Stimulated activated naive CD4-positive, alpha-beta T cell treated with Interleukin-2 at 50 U/mL for 16 hours (primary cell): ENCODE results near the gene PRKACB.
"Not testable (repeated sequence)": the region's sequence is repeated elsewhere in the genome, so short reads cannot be mapped to it uniquely, and the experiment has no call there.

Experiments
- DNase-seq: peaks from one replicate; lab custom pipeline; 2025; lab: John Stamatoyannopoulos, UW

PRKACB gene

DNA sequence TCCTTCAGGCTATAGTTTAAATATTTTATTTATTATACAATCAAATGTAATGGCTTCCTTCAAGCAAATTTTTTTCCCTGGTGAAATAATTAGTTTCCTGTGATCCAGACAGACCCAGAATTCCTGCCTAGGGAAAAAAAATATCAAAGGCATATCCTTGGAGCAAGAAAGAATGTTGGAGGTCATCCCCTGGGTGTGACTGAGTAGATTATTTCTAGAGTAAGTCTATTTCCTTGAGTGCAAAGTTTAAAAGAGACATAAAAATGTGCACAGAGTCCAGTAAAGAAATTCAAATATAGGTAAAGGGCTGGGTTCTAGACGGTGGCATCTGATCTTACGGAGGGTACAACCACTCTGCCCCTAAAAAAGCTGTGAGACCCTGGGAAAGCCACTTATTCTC is 125.2 kb downstream of the PRKACB start:
- no peak for DNase-seq

- no peak for DNase-seq
These were observed 127.5 kb downstream of the PRKACB start for GRCh38 chr1:84271441-84272151.

DNA sequence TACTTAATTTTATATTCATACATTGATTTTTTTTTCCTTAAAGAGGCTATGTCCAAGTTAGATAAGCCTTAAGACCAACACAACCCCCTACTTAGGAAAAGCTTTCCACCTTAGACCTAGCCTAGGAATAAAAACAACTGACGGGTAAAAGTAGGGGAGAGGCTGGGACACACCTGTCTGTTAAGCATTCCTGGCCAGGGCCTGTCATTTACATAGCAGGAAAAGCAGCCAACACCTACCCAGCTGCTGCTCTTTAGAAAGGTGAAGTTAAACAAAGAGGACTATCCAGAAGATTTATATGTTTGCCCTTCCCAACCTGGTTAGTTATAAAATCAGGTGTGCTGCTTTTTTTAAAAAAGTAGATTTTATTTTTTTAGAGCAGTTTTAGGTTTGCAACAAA is 128.3 kb downstream of the PRKACB start:
- DNase-seq: no peak

DNA sequence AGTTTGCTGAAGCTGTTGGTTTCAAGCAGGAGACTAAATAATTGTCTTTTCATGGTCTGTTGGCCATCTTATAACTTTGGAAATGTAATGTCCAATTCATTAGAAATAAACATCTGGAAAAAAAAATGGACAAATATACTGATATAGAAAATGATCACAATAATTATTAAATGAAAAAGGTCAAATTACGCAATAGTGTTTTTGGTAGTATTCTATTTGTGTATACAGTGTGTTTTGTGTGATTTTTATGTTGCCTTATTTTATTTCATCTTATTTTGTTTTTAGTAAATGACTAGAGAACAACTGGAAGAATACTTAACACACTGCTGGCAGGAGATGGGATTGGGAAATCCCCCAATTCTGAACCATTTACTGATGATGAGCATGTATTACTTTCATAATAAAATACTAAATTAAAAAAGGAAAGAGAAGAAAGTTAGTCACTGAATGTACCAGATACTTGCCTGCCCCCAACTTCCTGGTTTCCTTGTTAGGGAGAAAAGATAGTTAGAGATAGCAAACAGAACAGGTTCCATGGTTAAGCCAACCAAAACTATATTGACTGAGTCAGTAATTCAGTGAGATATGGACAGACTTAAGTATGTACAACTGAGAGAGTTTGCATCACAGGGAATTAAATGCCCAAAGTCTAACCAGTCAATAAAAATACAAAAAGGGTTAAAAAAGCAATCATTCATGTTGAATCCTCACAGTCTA is 133.4 kb downstream of the PRKACB start:
- DNase-seq: no peak

DNA sequence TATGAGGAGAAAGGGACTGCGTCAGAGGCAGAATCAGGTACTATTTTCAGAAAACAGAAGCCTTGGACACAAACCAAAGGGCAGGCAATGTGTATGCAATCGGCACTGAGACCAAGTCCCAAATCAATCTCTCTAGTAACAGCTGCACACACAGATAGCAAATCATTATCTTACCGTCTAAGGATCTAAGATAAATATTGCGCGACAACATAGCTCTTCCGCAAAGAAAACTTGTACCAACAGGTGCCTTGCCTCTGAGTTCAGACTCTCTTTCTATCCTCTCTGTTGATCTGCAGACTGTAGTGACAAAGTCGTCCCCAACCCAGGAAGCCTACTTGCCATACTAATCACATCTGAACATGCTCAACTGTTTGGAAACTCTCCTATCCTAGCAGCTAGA is 134.8 kb downstream of the PRKACB start:
- no peak for DNase-seq

DNA sequence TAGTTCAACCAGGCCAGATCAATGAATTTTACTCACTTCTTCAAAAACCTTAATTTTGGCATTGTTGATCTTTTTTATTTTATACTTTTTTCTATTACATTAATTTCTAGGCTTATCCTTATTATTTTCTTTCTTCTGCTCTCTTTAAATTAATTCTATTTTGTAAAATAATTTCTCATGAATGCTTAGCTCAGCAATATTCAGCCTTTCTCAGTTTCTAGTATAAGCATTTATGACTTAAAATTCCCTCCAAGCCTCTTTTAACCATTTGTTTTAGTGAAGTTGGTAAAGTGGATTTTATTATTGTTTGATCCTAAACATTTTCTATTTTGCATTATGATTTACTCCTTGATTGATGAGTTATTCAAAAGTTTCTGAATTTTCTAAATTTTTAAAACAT is 136.8 kb downstream of the PRKACB start:
- DNase-seq: no peak

- no peak for DNase-seq
These were observed 138.8 kb downstream of the PRKACB start for GRCh38 chr1:84282780-84283333.

DNA sequence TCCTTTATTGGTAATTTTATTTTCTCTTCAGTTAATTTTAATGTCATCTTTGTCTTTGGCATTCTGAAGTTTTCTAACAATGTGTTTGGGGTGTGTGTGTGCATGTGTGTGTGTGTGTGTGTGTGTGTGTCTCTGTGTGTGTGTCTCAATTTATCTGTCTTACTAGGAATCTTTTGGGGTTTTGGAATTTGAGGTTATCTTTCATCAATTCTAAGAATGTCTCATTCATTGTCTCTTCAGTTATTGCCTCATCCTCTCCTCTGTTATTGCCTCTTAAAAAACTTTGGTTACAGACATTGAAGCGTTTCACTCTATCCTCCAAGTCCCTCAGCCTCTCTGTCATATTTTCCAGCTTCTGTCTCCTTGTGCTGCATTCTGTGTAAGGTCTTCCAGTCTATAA is 139.3 kb downstream of the PRKACB start:
- DNase-seq: no peak

- DNase-seq: no peak
These were observed 142.0 kb downstream of the PRKACB start for GRCh38 chr1:84286071-84286470.

DNA sequence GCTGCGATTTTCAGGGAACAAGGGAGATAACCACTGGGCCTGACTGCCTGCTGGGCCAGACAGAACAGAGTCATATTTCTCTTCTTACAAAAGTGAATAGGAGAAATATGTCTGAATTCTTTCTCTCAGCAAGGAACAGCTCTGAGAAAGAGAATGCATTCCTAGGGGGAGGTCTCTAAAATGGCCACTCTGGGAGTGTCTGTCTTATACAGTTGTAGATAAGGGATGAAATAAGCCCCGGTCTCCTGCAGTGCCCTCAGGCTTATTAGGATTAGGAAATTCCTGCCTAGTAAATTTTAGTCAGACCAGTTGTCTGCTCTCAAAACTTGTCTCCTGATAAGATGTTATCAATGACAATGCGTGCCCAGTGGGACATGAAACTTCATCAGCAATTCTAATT is 143.3 kb downstream of the PRKACB start:
- DNase-seq: not testable (repeated sequence)
